ENCODE results near the gene FNBP1.

- no peak for TF ChIP-seq POLR2A (IDR thresholded peaks at IDR 0.05; ENCODE audit: low read length)
- no peak for TF ChIP-seq RNF2 (IDR thresholded peaks at IDR 0.05; ENCODE audit: borderline replicate concordance, low read depth)
- TF ChIP-seq CTCF (IDR thresholded peaks at IDR 0.05): no peak
- no peak for TF ChIP-seq RAD21 (conservative IDR thresholded peaks at IDR 0.05 in 1 of 2, IDR thresholded peaks at IDR 0.05 in 1 of 2)
- no peak for TF ChIP-seq TP53 (CRISPR knock-in tag; IDR thresholded peaks at IDR 0.05)
- TF ChIP-seq BHLHE40 (IDR thresholded peaks at IDR 0.05; ENCODE audit: low read depth, low read length): no peak
- TF ChIP-seq EP300 (IDR thresholded peaks at IDR 0.05): no peak
- TF ChIP-seq REST (IDR thresholded peaks at IDR 0.05): no peak
- no peak for TF ChIP-seq RFX5 (IDR thresholded peaks at IDR 0.05)
- no peak for TF ChIP-seq RCOR1 (IDR thresholded peaks at IDR 0.05; ENCODE audit: low read depth, low read length)
- TF ChIP-seq JUN (IDR thresholded peaks at IDR 0.05): no peak
Measured at GRCh38 chr9:129934780-129935179, 108.2 kb downstream of the FNBP1 start.
